ENCODE measurements around the gene ZCCHC8. TPM values are rescaled to one million over a fixed set of nuclear protein-coding genes. Genes with fewer than 3 reads are reported as not detected.
"Not testable (repeated sequence)": the region's sequence is repeated elsewhere in the genome, so short reads cannot be mapped to it uniquely, and the experiment has no call there.

Gene ZCCHC8
- total and polyA plus RNA-seq, 4 donors, result 9.6 to 30.1 (median 22.6) TPM

- H3K27ac ChIP-seq (ENCODE audit: low read depth in 1 of 2, low read length in 2 of 2), result no peak overlapping the region
These were observed 42.4 kb downstream of the ZCCHC8 start for GRCh38 chr12:122458105-122459035.

GRCh38 chr12:122457627-122458026, 43.1 kb downstream of the ZCCHC8 start:
- WGBS, 2 donors, result 77 to 79% methylated on average over 2 of the region's 2 CpGs
- Histone ChIP-seq H3K27me3 (ENCODE audit: control insufficient read depth in 1 of 2, insufficient read depth in 2 of 2, low read length in 1 of 2) (no peaks in the 10 kb centered on the region), H3K36me3 (ENCODE audit: control insufficient read depth in 1 of 2, insufficient read depth in 2 of 2, low read length in 1 of 2) (no peaks in the 10 kb centered on the region), H3K4me1 (ENCODE audit: control insufficient read depth in 1 of 2, insufficient read depth in 2 of 2, low read length in 2 of 2) (no peaks in the 10 kb centered on the region), H3K27ac (ENCODE audit: low read depth in 1 of 2, low read length in 2 of 2) (no peak overlapping the region), H3K9me3 (ENCODE audit: control insufficient read depth, low read length) (no peaks in the 10 kb centered on the region), H3K4me3 (ENCODE audit: low read length in 2 of 2) (no peak overlapping the region)
- ATAC-seq (ENCODE audit: low FRiP score), result no peak
- intact Hi-C loops (cut with DNase I), result no loop called here
- peak in 1 of 2 donors; percentile 34 for DNase-seq

More at GRCh38 chr12:122458105-122459035, 42.4 kb downstream of the ZCCHC8 start:
- Histone ChIP-seq H3K9me3 (ENCODE audit: control insufficient read depth, low read length) (no peaks in the 10 kb centered on the region), H3K36me3 (ENCODE audit: control insufficient read depth in 1 of 2, insufficient read depth in 2 of 2, low read length in 1 of 2) (no peaks in the 10 kb centered on the region), H3K27me3 (ENCODE audit: control insufficient read depth in 1 of 2, insufficient read depth in 2 of 2, low read length in 1 of 2) (no peaks in the 10 kb centered on the region), H3K4me1 (ENCODE audit: control insufficient read depth in 1 of 2, insufficient read depth in 2 of 2, low read length in 2 of 2) (no peaks in the 10 kb centered on the region), H3K4me3 (ENCODE audit: low read length in 2 of 2) (no peak overlapping the region)
- intact Hi-C loops (cut with DNase I), result no loop called here
- peak in 1 of 2 donors; percentile 47 for DNase-seq
- ATAC-seq (ENCODE audit: low FRiP score), result no peak
- 94 to 95% methylated on average over 17 of the region's 17 CpGs for WGBS, 2 donors

- Histone ChIP-seq H3K27me3 (ENCODE audit: control insufficient read depth in 1 of 2, insufficient read depth in 2 of 2, low read length in 1 of 2) (no peaks in the 10 kb centered on the region), H3K36me3 (ENCODE audit: control insufficient read depth in 1 of 2, insufficient read depth in 2 of 2, low read length in 1 of 2) (no peaks in the 10 kb centered on the region), H3K4me3 (ENCODE audit: low read length in 2 of 2) (no peak overlapping the region), H3K4me1 (ENCODE audit: control insufficient read depth in 1 of 2, insufficient read depth in 2 of 2, low read length in 2 of 2) (no peaks in the 10 kb centered on the region), H3K27ac (ENCODE audit: low read depth in 1 of 2, low read length in 2 of 2) (no peak overlapping the region), H3K9me3 (ENCODE audit: control insufficient read depth, low read length) (no peaks in the 10 kb centered on the region)
- ATAC-seq (ENCODE audit: low FRiP score) (no peak), DNase-seq (peak in 1 of 2 donors; percentile 16)
- intact Hi-C loops (cut with DNase I), result no loop called here
- 61 to 73% methylated on average over 6 of the region's 6 CpGs for WGBS, 2 donors
These were observed 46.0 kb downstream of the ZCCHC8 start for GRCh38 chr12:122454739-122455138.

GRCh38 chr12:122454250-122454721, 46.4 kb downstream of the ZCCHC8 start:
- 45 to 53% methylated on average over 12 of the region's 12 CpGs for WGBS, 2 donors
- no peaks in the 10 kb centered on the region for H3K36me3 ChIP-seq (ENCODE audit: control insufficient read depth in 1 of 2, insufficient read depth in 2 of 2, low read length in 1 of 2)
- no peak for ATAC-seq (ENCODE audit: low FRiP score)
- no peaks in the 10 kb centered on the region for H3K9me3 ChIP-seq (ENCODE audit: control insufficient read depth, low read length)
- H3K27ac ChIP-seq (ENCODE audit: low read depth in 1 of 2, low read length in 2 of 2), result no peak overlapping the region
- H3K4me3 ChIP-seq (ENCODE audit: low read length in 2 of 2), result no peak overlapping the region
- H3K4me1 ChIP-seq (ENCODE audit: control insufficient read depth in 1 of 2, insufficient read depth in 2 of 2, low read length in 2 of 2), result no peaks in the 10 kb centered on the region
- no peaks in the 10 kb centered on the region for H3K27me3 ChIP-seq (ENCODE audit: control insufficient read depth in 1 of 2, insufficient read depth in 2 of 2, low read length in 1 of 2)
- intact Hi-C loops (cut with DNase I), result no loop called here
- DNase-seq, result peak in 1 of 2 donors; percentile 55

- 93 to 94% methylated on average over 11 of the region's 11 CpGs for WGBS, 2 donors
- intact Hi-C loops (cut with DNase I), result no loop called here
- DNase-seq, result peak in 1 of 2 donors; percentile 3
- Histone ChIP-seq H3K9me3 (ENCODE audit: control insufficient read depth, low read length) (no peaks in the 10 kb centered on the region), H3K27me3 (ENCODE audit: control insufficient read depth in 1 of 2, insufficient read depth in 2 of 2, low read length in 1 of 2) (no peaks in the 10 kb centered on the region), H3K27ac (ENCODE audit: low read depth in 1 of 2, low read length in 2 of 2) (no peak overlapping the region), H3K4me3 (ENCODE audit: low read length in 2 of 2) (no peak overlapping the region), H3K36me3 (ENCODE audit: control insufficient read depth in 1 of 2, insufficient read depth in 2 of 2, low read length in 1 of 2) (no peaks in the 10 kb centered on the region), H3K4me1 (ENCODE audit: control insufficient read depth in 1 of 2, insufficient read depth in 2 of 2, low read length in 2 of 2) (no peaks in the 10 kb centered on the region)
- no peak for ATAC-seq (ENCODE audit: low FRiP score)
These were observed 47.9 kb downstream of the ZCCHC8 start for GRCh38 chr12:122452701-122453285.

GRCh38 chr12:122449317-122449716, 51.4 kb downstream of the ZCCHC8 start:
- Histone ChIP-seq H3K27ac (ENCODE audit: low read depth in 1 of 2, low read length in 2 of 2) (no peak overlapping the region), H3K4me1 (ENCODE audit: control insufficient read depth in 1 of 2, insufficient read depth in 2 of 2, low read length in 2 of 2) (no peaks in the 10 kb centered on the region), H3K36me3 (ENCODE audit: control insufficient read depth in 1 of 2, insufficient read depth in 2 of 2, low read length in 1 of 2) (no peaks in the 10 kb centered on the region), H3K27me3 (ENCODE audit: control insufficient read depth in 1 of 2, insufficient read depth in 2 of 2, low read length in 1 of 2) (no peaks in the 10 kb centered on the region), H3K9me3 (ENCODE audit: control insufficient read depth, low read length) (no peaks in the 10 kb centered on the region), H3K4me3 (ENCODE audit: low read length in 2 of 2) (no peak overlapping the region)
- 91 to 95% methylated on average over 2 of the region's 2 CpGs for WGBS, 2 donors
- DNase-seq, result no peak
- ATAC-seq (ENCODE audit: low FRiP score), result no peak
- intact Hi-C loops (cut with DNase I), result no loop called here

GRCh38 chr12:122447825-122448224, 52.9 kb downstream of the ZCCHC8 start:
- H3K9me3 ChIP-seq (ENCODE audit: control insufficient read depth, low read length); H3K27ac ChIP-seq (ENCODE audit: low read depth in 1 of 2, low read length in 2 of 2); H3K4me1 ChIP-seq (ENCODE audit: control insufficient read depth in 1 of 2, insufficient read depth in 2 of 2, low read length in 2 of 2); H3K4me3 ChIP-seq (ENCODE audit: low read length in 2 of 2); H3K36me3 ChIP-seq (ENCODE audit: control insufficient read depth in 1 of 2, insufficient read depth in 2 of 2, low read length in 1 of 2); DNase-seq; ATAC-seq (ENCODE audit: low FRiP score); H3K27me3 ChIP-seq (ENCODE audit: control insufficient read depth in 1 of 2, insufficient read depth in 2 of 2, low read length in 1 of 2); intact Hi-C loops (cut with DNase I): not testable (repeated sequence)
- WGBS, 2 donors, result 96 to 98% methylated on average over 3 of the region's 3 CpGs

- whole genome bisulfite sequencing, 2 donors, result 69 to 75% methylated on average over 6 of the region's 6 CpGs
- H3K27me3 ChIP-seq (ENCODE audit: control insufficient read depth in 1 of 2, insufficient read depth in 2 of 2, low read length in 1 of 2); H3K4me1 ChIP-seq (ENCODE audit: control insufficient read depth in 1 of 2, insufficient read depth in 2 of 2, low read length in 2 of 2); ATAC-seq (ENCODE audit: low FRiP score); intact Hi-C loops (cut with DNase I); H3K4me3 ChIP-seq (ENCODE audit: low read length in 2 of 2); H3K36me3 ChIP-seq (ENCODE audit: control insufficient read depth in 1 of 2, insufficient read depth in 2 of 2, low read length in 1 of 2); H3K9me3 ChIP-seq (ENCODE audit: control insufficient read depth, low read length); H3K27ac ChIP-seq (ENCODE audit: low read depth in 1 of 2, low read length in 2 of 2): not testable (repeated sequence)
- DNase-seq, result peak in 1 of 2 donors; percentile 17
These were observed 54.3 kb downstream of the ZCCHC8 start for GRCh38 chr12:122446390-122446789.

Measured in aorta (tissue), 5 donors.